Measurements from ENCODE around the gene ATP2A3. TPM values are rescaled to one million over a fixed set of nuclear protein-coding genes. Genes with fewer than 3 reads are reported as not detected.

ATP2A3 gene
- polyA plus RNA-seq, 1 donor from 2014 or later = not detected

GRCh38 chr17:3972281-3972731 is 8.1 kb upstream of the ATP2A3 start:
- no peak overlapping the region for H2AFZ ChIP-seq (ENCODE audit: low read depth, low read length)
- no peaks in the 10 kb centered on the region for H3K79me2 ChIP-seq (replicated peaks; ENCODE audit: insufficient read depth, low read length)
- no peak overlapping the region for H3K4me3 ChIP-seq (ENCODE audit: low read length)
- no peaks in the 10 kb centered on the region for H3K27me3 ChIP-seq (ENCODE audit: insufficient read depth, low read depth, low read length)
- no peak overlapping the region for H3K4me2 ChIP-seq (ENCODE audit: low read length)
- no peaks in the 10 kb centered on the region for H4K20me1 ChIP-seq (ENCODE audit: insufficient read depth)
- TF ChIP-seq MXI1 (conservative IDR thresholded peaks at IDR 0.05; ENCODE audit: poor library complexity, severe bottlenecking) (no peak), EZH2 (IDR thresholded peaks at IDR 0.05; ENCODE audit: borderline replicate concordance, insufficient read depth, low read length, poor library complexity, severe bottlenecking) (no peak), EP300 (conservative IDR thresholded peaks at IDR 0.05; ENCODE audit: poor library complexity, severe bottlenecking) (no peak), TAF1 (IDR thresholded peaks at IDR 0.05; ENCODE audit: low read depth) (no peak), REST (IDR thresholded peaks at IDR 0.05; ENCODE audit: borderline replicate concordance) (no peak), CTCF (IDR thresholded peaks at IDR 0.05; ENCODE audit: poor library complexity, severe bottlenecking) (no peak), RAD21 (conservative IDR thresholded peaks at IDR 0.05) (no peak), SMC3 (conservative IDR thresholded peaks at IDR 0.05; ENCODE audit: poor library complexity) (no peak), POLR2AphosphoS5 (IDR thresholded peaks at IDR 0.05) (no peak)
- H3K9me2 ChIP-seq (ENCODE audit: insufficient read depth, low read length) = no peaks in the 10 kb centered on the region
- peaks cover 3% of the 10 kb centered on the region for H3K9me3 ChIP-seq (ENCODE audit: low read length)
- H3F3A ChIP-seq (ENCODE audit: insufficient read depth, low read length, poor library complexity, severe bottlenecking) = no peaks in the 10 kb centered on the region
- no peak overlapping the region for H3K27ac ChIP-seq (ENCODE audit: low read length)
- no peak overlapping the region for H3K9ac ChIP-seq (ENCODE audit: low read length)
- H3K36me3 ChIP-seq (ENCODE audit: insufficient read depth, low read length) = no peaks in the 10 kb centered on the region

GRCh38 chr17:3970668-3971067 is 6.4 kb upstream of the ATP2A3 start:
- Histone ChIP-seq H3K27me3 (ENCODE audit: insufficient read depth, low read depth, low read length) (peaks cover 14% of the 10 kb centered on the region), H2AFZ (ENCODE audit: low read depth, low read length) (no peak overlapping the region), H3K9ac (ENCODE audit: low read length) (no peak overlapping the region), H3F3A (ENCODE audit: insufficient read depth, low read length, poor library complexity, severe bottlenecking) (no peaks in the 10 kb centered on the region), H3K4me2 (ENCODE audit: low read length) (no peak overlapping the region), H3K4me3 (ENCODE audit: low read length) (no peak overlapping the region), H3K9me3 (ENCODE audit: low read length) (peaks cover 3% of the 10 kb centered on the region), H3K79me2 (replicated peaks; ENCODE audit: insufficient read depth, low read length) (no peaks in the 10 kb centered on the region), H4K20me1 (ENCODE audit: insufficient read depth) (no peaks in the 10 kb centered on the region), H3K27ac (ENCODE audit: low read length) (no peak overlapping the region), H3K36me3 (ENCODE audit: insufficient read depth, low read length) (no peaks in the 10 kb centered on the region), H3K9me2 (ENCODE audit: insufficient read depth, low read length) (no peaks in the 10 kb centered on the region)
- TF ChIP-seq CTCF (IDR thresholded peaks at IDR 0.05; ENCODE audit: poor library complexity, severe bottlenecking) = no peak
- TF ChIP-seq REST (IDR thresholded peaks at IDR 0.05; ENCODE audit: borderline replicate concordance) = no peak
- no peak for TF ChIP-seq RAD21 (conservative IDR thresholded peaks at IDR 0.05)
- TF ChIP-seq POLR2AphosphoS5 (IDR thresholded peaks at IDR 0.05) = no peak
- TF ChIP-seq TAF1 (IDR thresholded peaks at IDR 0.05; ENCODE audit: low read depth) = no peak
- TF ChIP-seq EP300 (conservative IDR thresholded peaks at IDR 0.05; ENCODE audit: poor library complexity, severe bottlenecking) = no peak
- TF ChIP-seq SMC3 (conservative IDR thresholded peaks at IDR 0.05; ENCODE audit: poor library complexity) = no peak
- no peak for TF ChIP-seq MXI1 (conservative IDR thresholded peaks at IDR 0.05; ENCODE audit: poor library complexity, severe bottlenecking)
- TF ChIP-seq EZH2 (IDR thresholded peaks at IDR 0.05; ENCODE audit: borderline replicate concordance, insufficient read depth, low read length, poor library complexity, severe bottlenecking) = no peak

All from neural cell (in vitro differentiated cells).